Upper lobe of right lung (tissue), 1 donor: ENCODE measurements around the gene CAB39L. TPM values are rescaled to one million over a fixed set of nuclear protein-coding genes. Genes with fewer than 3 reads are reported as not detected.

Experiments
- ATAC-seq: fragments of 200-7000 bp; cut with Tn5 transposase; one replicate; pipeline ENCODE4 v1.9.1; 2020; ENCODE audit warnings: mild to moderate bottlenecking, moderate library complexity
- DNase-seq: peaks from one replicate; pipeline ENCODE4 v3.0.0-alpha.2; 2020
- H3K27ac ChIP-seq: fragments of 200-600 bp; one replicate; pipeline ENCODE4 v1.8.0; 2022
- H3K27me3 ChIP-seq: fragments of 200-600 bp; one replicate; pipeline ENCODE4 v1.8.0; 2022; ENCODE audit warnings: mild to moderate bottlenecking
- H3K36me3 ChIP-seq: fragments of 200-600 bp; one replicate; pipeline ENCODE4 v1.8.0; 2022
- H3K4me1 ChIP-seq: fragments of 200-600 bp; one replicate; pipeline ENCODE4 v1.8.0; 2022
- H3K4me3 ChIP-seq: fragments of 200-600 bp; one replicate; pipeline ENCODE4 v1.8.0; 2022; ENCODE audit warnings: mild to moderate bottlenecking
- H3K9me3 ChIP-seq: fragments of 200-600 bp; one replicate; pipeline ENCODE4 v1.8.0; 2022
- intact Hi-C: fragments of 100-400 bp; cut with DNase I; formaldehyde crosslinking; loops from one replicate; pipeline ENCODE4 v1.11.0; 2022
- total RNA-seq: library from RNA; stranded (reverse); fragmentation: NEBNext Ultra II Directional; extraction: Animal tissue kit (Norgen Biotek cat#: 25700); gene quantifications from one replicate; pipeline ENCODE4 v1.2.1, GENCODE V29; 2021
- TF ChIP-seq, protein P1 (sequence below): fragments of 200-600 bp; IDR thresholded peaks from one replicate; pipeline ENCODE4 v1.8.0; 2022; ENCODE audit warnings: antibody characterized with exemption
- donor health status: DM: no; HTN: yes; CAD: no; lungs with severe emphysema.

Gene CAB39L
- total RNA-seq, 1 donor from 2014 or later: 18.0 TPM

DNA sequence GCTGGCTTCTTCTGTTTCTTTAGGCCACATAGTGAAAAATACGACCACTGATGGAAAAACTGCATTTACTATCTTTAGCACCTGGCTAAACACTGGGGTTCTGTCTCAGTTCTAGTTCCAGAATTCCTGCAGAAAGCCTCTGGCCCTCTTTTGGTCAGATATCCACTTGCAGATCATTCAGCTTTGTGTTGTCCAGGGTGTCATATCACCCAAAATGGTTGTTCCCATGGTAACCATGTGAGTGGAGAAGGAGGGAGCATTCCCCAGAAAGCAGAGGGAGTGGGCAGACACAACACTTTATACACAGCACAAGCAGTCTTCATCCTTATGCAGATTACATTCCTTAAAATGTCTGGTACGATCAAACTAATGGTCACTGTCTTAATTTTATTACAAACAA lies 73.5 kb downstream of the CAB39L start:
- ATAC-seq (no peak), DNase-seq (no peak)
- TF ChIP-seq, protein P1, sequence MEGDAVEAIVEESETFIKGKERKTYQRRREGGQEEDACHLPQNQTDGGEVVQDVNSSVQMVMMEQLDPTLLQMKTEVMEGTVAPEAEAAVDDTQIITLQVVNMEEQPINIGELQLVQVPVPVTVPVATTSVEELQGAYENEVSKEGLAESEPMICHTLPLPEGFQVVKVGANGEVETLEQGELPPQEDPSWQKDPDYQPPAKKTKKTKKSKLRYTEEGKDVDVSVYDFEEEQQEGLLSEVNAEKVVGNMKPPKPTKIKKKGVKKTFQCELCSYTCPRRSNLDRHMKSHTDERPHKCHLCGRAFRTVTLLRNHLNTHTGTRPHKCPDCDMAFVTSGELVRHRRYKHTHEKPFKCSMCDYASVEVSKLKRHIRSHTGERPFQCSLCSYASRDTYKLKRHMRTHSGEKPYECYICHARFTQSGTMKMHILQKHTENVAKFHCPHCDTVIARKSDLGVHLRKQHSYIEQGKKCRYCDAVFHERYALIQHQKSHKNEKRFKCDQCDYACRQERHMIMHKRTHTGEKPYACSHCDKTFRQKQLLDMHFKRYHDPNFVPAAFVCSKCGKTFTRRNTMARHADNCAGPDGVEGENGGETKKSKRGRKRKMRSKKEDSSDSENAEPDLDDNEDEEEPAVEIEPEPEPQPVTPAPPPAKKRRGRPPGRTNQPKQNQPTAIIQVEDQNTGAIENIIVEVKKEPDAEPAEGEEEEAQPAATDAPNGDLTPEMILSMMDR: no peak
- no peak overlapping the region for H3K27ac ChIP-seq
- no peaks in the 10 kb centered on the region for H3K36me3 ChIP-seq
- H3K9me3 ChIP-seq: no peaks in the 10 kb centered on the region
- H3K4me1 ChIP-seq: peaks cover 26% of the 10 kb centered on the region
- H3K27me3 ChIP-seq: no peaks in the 10 kb centered on the region
- intact Hi-C loops: no loop called here
- H3K4me3 ChIP-seq: no peak overlapping the region

DNA sequence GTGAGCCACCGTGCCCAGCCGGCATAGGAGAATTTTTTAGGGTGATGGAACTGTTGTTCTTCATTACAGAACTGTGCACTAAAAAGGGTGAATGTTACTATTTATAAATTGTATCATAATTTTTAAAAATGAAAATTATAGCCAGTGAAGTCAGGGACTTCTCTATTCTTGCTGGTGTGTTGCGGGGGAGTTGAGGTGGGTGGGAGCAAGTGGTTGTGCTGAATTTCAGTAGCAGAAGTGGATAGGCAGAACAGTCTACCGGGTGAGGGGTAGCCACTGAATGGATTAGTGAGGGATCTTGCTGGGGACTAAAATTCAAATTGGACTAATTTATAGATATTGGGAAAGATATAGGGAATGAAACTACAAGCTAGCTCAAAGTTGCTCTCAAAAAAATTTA lies 74.0 kb downstream of the CAB39L start:
- Histone ChIP-seq H3K4me1 (peaks cover 26% of the 10 kb centered on the region), H3K27me3 (no peaks in the 10 kb centered on the region), H3K9me3 (no peaks in the 10 kb centered on the region), H3K36me3 (no peaks in the 10 kb centered on the region), H3K4me3 (no peak overlapping the region), H3K27ac (no peak overlapping the region)
- intact Hi-C loops: no loop called here
- ATAC-seq (no peak), DNase-seq (no peak)
- TF ChIP-seq, protein P1: no peak

DNA sequence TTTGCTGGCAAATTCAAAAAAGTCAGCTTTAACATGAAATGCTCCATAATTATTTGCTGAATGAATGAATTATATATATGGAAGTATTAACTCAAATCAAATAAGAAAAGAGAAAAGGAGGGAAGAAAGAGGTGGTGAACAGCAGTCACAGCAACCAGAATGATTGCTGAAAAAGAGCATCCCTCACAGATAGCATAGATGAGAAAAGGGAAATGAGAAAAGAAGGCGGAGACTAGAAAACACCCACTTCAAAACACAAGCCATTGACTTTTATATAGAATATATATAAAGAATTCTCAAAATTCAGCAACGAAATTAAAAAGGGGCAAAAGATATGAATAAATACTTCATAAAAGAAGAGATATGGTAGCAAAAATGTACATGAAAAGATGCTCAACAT lies 75.2 kb downstream of the CAB39L start:
- peaks cover 4% of the 10 kb centered on the region for H3K9me3 ChIP-seq
- ATAC-seq (no peak), DNase-seq (no peak)
- H3K4me1 ChIP-seq: peaks cover 26% of the 10 kb centered on the region
- intact Hi-C loops: no loop called here
- TF ChIP-seq, protein P1: no peak
- H3K4me3 ChIP-seq: no peak overlapping the region
- no peak overlapping the region for H3K27ac ChIP-seq
- H3K36me3 ChIP-seq: no peaks in the 10 kb centered on the region
- no peaks in the 10 kb centered on the region for H3K27me3 ChIP-seq

DNA sequence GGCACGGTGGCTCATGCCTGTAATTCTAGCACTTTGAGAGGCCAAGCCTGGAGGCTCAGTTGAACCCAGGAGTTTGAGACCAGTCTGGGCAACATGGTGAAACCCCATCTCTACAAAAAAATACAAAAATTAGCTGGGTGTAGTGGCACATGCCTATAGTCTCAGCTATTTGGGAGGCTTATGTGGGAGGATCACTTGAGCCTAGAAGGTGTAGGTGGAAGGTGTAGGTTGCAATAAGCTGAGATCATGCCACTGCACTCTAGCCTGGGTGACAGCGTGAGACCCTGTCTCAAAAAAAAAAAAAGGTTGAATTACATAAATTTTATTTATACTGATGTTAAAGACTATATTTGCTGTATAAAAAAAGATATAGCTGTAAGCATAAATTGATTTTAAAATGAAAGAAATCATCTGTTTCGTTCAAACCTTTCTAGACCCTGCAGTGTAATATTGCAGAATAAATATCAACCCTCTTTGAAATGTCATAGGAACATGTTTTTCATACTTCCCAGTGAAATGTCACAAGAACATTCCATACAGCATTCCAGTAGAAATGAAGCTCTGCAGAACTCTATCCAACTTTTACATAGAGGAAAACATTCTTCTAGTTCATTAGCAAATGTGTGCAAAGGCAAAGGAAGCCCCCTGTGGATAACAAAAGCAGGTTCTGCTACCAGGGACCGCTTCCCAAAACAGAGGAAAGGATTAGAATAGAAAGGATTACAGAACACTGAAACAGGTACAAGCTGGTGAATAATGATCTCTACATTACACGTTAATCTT lies 76.0 kb downstream of the CAB39L start:
- no peak for ATAC-seq
- intact Hi-C loops: no loop called here
- Histone ChIP-seq H3K4me1 (peaks cover 26% of the 10 kb centered on the region), H3K36me3 (no peaks in the 10 kb centered on the region), H3K27me3 (no peaks in the 10 kb centered on the region), H3K9me3 (peaks cover 4% of the 10 kb centered on the region), H3K4me3 (no peak overlapping the region), H3K27ac (no peak overlapping the region)
- TF ChIP-seq, protein P1: no peak
- DNase-seq: no peak

DNA sequence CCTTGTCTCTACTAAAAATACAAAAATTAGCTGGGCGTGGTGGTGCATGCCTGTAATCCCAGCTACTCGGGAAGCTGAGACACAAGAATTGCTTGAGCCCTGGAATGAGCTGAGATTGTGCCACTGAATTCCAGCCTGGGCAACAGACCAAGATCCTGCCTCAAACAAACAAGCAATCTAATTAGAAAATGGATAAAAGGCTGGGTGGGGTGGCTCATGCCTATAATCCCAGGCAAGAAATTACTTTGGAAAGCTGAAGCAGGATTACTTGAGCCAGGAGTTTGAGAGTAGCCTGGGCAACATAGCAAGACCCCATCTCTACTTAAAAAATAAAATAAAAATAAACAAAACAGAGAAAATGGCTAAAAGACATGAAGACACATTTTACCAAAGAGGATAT lies 77.0 kb downstream of the CAB39L start:
- Histone ChIP-seq H3K4me1 (peaks cover 24% of the 10 kb centered on the region), H3K27ac (no peak overlapping the region), H3K9me3 (peaks cover 4% of the 10 kb centered on the region), H3K36me3 (no peaks in the 10 kb centered on the region), H3K27me3 (no peaks in the 10 kb centered on the region), H3K4me3 (no peak overlapping the region)
- DNase-seq (no peak), ATAC-seq (no peak)
- intact Hi-C loops: no loop called here
- TF ChIP-seq, protein P1: no peak
